ENCODE measurements around the gene PLEKHM1.
"Not testable (repeated sequence)": the region's sequence is repeated elsewhere in the genome, so short reads cannot be mapped to it uniquely, and the experiment has no call there.

PLEKHM1 gene

DNA sequence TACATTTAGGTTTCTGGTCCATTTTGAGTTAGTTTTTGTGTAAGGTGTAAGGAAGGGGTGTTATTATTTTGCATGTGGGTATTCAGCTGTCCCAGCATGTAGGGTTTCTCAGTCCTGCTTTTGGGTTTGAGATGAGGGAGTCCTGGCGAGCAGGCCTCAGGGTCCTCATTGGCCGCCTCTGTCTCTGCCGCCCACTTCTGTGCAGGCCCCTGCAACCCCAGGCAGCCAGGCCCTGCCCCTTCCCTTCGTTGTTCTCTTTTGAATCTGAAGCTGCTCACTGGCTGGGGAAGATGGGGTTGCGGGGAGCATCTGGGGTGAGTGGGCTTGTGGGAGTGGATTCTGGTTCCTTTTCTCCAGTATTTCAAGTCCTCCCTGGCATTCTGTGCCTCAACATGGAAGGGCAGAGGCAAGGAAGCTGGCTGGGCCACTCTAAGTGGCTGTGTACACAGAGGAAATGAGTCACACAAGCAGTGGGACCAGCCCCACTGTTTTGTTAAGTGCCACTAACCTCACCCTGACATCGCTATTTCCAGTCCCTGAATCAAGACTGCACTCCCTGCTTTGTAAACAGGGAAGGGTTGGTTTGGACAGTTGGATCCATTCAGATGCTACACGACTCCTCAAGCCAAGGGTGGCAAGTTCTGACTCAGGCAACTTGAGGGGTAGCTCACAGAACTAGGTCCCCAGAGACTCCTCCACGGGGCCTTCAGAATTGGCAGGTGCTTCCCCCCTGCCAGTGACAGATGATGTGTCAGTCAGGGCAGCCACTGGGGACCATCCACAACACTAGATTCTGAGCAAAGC, 28.8 kb downstream of the PLEKHM1 start:
- in situ Hi-C loops (cut with MboI; ENCODE audit: low sequenced_read_pairs), result not testable (repeated sequence)

DNA sequence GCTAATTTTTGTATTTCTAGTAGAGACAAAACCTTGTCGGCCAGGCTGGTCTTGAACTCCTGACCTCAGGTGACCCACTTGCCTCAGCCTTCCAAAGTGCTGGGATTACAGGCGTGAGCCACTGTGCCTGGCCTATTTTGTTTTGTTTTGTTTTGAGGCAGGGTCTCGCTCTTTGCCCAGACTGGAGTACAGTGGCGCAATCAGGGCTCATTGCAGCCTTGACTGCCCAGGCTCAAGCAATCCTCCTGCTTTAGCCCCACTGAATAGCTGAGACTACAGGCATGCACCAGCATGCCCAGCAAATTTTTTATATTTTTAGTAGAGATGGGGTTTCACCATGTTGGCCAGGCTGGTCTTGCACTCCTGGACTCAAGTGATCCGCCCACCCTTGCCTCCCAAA, 30.1 kb downstream of the PLEKHM1 start:
- in situ Hi-C loops (cut with MboI; ENCODE audit: low sequenced_read_pairs), result not testable (repeated sequence)

DNA sequence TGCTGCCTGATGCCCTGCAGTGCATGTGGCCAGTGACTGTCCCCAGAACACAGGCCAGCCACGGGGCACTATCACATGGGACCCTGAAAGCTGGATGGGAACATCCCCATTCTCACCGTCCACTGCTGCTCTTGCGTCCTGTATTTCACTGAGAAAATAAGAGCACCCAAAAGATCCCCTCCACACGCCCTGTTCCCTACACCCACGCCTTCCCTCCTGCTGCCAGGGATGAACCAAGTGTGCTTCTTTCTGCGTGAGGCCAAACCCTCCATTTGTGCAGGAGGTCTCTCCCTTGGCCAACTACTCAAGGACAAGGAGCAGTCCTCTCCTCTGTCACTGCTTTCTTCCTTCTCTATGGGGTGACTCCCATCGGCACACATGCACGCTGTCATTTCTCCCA, 36.2 kb downstream of the PLEKHM1 start:
- in situ Hi-C loops (cut with MboI; ENCODE audit: low sequenced_read_pairs), result not testable (repeated sequence)

DNA sequence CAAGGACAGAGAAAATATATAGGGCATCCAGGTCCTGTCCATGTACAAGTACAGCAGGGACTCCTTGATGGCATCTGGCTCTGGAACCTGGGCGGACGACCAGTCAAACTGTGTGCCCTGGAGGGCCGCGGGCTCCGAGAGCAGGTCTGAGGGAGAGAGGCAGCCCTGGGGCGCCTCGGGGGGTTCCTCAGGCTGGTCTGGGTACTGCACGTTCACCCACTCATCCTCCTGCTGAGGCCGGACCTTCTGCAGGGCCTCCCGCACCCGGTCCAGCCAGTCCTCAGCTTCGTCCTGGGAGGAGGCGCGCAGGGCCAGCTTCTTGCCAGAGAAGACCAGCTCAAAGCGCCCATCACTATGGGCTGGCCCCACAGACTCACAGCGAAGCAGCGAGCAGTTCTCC, 36.8 kb downstream of the PLEKHM1 start:
- in situ Hi-C loops (cut with MboI; ENCODE audit: low sequenced_read_pairs), result not testable (repeated sequence)

DNA sequence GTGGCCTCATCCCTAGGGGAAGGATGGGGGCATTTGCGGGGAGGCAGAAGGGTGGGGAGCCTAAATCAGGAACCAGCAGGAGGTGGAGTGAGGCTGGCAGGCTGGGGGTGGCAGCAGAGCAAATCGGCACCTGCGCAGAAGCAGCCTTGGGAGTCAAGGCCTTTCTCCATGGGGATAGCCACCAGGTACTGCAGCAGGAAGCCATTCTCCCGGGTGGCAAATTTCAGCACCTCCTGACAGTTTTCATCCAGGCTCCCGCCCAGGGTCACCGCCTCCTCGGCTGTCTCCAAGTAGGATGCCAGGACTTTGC, 37.3 kb downstream of the PLEKHM1 start:
- in situ Hi-C loops (cut with MboI; ENCODE audit: low sequenced_read_pairs), result not testable (repeated sequence)

DNA sequence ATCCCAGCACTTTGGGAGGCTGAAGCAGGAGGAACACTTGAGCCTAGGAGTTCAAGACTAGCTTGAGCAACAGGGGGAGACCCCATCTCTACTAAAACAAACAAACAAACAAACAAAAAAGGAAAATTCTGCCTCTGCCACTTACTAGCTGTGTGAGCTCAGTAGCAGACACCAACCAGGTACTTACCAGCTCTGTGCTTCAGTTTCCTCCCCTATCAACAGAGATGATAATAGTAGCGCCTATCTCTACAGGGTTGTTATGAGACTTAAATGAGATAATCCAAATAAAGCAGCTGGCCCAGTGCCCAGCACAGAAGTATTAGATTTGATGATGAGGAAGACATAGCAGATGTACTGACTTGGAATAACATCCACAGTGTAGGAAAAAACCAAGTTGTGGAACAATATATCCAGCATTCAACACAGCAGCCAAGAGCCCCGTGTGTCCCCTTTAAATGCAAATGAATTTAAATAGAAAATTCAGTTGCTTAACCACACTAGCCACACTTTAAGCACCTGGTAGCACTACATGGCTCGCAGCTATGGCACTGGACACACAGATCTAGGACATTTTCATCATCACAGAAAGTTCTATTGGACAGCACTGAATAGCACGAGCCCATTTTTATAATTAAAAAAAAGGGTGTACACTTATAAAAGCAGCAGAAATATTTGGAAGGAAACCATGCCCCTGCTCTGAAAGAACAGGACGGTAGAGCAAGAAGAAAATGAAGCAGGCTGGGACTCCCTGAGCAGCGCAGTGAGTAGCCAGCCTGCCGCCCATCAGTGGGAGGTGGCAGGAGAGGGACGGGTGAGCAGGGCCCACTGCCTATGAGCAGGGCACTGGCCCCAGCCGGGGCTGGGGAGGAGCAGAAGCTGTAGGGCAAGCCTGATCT, 37.9 kb downstream of the PLEKHM1 start:
- in situ Hi-C loops (cut with MboI; ENCODE audit: low sequenced_read_pairs), result not testable (repeated sequence)

DNA sequence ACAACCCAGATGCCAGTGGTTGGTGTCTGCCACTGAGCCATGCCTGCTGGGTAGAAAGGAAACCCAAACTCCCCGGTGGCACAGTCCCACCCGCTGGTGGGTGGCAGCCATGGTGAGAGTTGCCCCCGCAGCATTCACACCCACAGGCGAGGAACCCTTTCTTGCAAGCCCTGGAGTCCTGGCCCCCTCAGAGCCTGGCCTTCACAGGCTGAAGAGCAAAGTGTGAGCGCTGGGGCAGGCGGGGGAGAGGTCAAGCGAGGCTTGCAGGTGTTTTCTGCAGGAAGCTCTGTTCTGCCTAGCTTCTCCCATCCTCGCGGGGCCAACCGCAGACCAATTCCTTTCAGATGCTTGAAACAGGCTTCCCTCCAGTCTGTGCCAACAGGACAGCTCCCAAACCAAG, 38.9 kb downstream of the PLEKHM1 start:
- in situ Hi-C loops (cut with MboI; ENCODE audit: low sequenced_read_pairs), result not testable (repeated sequence)

DNA sequence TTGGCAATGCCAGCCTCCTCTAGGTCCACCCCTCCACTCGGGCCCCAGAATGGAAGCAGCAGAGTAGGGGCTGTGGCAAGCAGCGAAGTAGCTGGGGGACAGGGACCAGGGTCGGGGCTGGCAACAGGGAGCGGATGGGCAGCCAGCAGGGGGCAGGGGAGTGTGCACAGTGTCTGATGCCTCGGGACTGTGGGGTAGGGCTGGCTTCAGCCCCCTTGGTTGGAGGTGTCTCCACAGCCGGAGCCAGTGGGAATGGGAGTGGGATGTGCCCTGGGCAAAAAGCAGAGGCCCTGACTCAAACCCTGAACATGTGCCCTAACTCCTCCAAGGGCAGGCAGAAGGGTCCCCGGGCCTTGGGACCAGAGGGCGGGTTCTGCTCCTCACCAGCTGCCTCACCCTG, 39.4 kb downstream of the PLEKHM1 start:
- in situ Hi-C loops (cut with MboI; ENCODE audit: low sequenced_read_pairs), result no loop called here

DNA sequence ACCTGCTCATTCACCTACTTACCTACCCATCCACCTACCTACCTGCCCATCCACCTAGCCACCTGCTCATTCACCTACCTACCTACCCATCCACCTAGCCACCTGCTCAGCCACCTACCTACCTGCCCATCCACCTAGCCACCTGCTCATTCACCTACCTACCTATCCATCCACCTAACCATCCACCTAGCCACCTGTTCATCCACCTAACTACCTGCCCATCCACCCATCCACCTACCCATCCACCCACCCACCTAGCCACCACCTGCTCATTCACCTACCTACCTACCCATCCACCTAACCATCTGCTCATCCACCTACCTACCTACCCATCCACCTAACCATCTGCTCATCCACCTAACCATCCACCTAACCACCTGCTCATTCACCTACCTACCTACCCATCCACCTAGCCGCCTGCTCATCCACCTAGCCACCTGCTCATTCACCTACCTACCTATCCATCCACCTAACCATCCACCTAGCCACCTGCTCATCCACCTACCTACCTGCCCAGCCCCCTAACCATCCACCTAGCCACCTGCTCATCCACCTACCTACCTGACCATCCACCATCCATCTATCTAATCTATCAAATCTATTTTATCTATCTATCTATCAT, 40.7 kb downstream of the PLEKHM1 start:
- in situ Hi-C loops (cut with MboI; ENCODE audit: low sequenced_read_pairs), result not testable (repeated sequence)

DNA sequence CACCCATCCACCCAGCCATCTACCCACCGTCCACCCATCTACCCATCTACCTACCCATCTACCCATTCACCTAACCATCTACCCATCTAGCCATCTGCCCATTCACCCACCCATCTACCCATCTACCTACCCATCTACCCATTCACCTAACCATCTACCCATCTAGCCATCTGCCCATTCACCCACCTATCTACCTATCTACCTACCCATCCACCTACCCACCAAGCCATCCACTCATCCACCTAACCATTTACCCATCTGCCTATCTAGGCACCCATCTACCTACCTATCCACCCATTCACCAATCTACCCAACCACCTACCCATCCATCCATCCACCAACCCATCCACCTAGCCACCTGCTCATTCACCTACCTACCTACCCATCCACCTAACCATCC, 41.3 kb downstream of the PLEKHM1 start:
- in situ Hi-C loops (cut with MboI; ENCODE audit: low sequenced_read_pairs), result not testable (repeated sequence)

DNA sequence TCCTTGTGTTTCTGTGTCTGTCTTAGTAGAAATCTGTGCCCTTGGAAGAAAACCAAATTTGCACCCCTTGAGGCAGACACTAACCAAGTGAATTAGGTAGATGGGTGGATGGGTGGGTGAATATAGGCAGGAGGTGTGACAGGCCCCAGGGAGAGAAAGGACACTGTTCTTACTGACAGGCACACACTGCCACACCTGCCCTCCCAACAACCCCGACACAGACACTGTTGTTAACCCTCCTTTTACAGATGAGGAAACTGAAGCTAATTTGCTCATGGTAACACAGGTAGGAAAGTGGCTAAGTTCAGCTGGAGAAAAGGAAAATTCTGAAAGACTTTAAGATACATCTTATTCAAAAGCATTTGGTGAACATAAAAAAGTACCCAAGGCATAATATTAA, 42.0 kb downstream of the PLEKHM1 start:
- in situ Hi-C loops (cut with MboI; ENCODE audit: low sequenced_read_pairs), result not testable (repeated sequence)

DNA sequence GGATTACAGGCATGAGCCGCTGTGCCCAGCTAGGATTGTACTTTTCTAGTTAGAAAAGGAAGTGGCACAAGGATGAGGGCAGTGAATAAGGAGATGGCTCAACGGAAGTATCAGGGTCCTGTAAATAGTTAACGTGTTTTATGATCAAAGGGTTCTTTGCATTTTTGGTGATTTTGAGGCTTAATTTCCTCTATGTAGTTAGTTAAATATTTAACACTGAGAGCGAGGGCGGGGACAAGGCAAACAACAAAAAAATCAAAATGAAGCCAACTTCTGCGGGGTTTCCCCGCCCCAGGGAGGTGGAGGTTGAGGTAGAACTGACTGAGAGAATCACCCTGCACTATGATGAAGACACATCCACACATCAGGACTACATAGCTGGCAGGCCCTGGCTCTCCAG, 42.5 kb downstream of the PLEKHM1 start:
- in situ Hi-C loops (cut with MboI; ENCODE audit: low sequenced_read_pairs), result not testable (repeated sequence)

DNA sequence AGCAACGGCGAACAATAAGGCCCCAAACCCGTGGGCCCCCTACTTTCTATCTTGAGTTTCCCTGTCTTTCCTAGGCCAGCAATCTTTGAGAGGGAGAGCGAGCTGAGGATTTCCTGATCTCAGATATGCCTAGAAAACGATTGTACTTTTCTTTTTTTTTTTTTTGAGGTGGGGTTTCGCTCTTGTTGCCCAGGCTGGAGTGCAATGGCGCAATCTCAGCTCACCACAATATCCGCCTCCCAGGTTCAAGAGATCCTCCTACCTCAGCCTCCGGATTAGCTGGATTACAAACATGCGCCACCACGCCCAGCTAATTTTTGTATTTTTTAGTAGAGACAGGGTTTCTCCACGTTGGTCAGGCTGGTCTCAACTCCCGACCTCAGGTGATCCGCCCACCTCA, 42.9 kb downstream of the PLEKHM1 start:
- in situ Hi-C loops (cut with MboI; ENCODE audit: low sequenced_read_pairs), result not testable (repeated sequence)

DNA sequence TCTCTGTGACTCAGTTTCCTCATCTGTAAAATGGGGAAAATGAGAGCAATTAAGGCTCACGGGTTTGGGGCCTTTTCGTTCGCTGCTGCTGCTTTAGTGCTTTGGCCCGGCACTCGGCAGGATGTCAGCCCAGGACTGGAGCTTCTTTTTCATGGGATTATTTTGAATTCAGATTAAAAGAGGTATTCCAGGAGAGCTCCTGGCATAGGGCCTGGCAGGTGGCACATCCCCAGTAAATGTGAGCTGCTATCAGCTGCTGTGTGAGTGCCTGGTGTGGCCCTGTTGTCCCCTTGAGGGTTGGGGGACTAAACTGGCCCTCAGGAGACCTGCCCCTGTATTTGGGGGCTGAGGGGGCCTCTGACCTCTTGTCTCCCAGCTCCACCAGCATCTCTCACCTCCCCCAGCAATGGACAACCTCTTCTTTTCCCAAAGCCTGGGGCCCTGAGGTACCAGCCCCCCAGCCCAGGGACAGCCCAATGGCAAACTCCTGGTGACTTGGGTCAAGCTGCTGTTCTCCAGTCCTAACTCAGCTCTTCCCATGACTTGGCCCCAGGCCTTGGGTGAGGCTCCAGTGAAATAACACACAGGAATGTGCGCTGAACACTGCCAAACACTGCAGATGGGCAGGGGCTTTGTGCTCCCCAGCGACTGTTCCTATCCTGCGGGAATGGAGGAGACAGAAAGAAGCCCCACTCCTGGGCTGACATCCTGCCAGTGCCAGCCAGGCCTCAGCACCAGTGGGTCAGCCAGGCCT, 43.5 kb downstream of the PLEKHM1 start:
- in situ Hi-C loops (cut with MboI; ENCODE audit: low sequenced_read_pairs), result not testable (repeated sequence)

DNA sequence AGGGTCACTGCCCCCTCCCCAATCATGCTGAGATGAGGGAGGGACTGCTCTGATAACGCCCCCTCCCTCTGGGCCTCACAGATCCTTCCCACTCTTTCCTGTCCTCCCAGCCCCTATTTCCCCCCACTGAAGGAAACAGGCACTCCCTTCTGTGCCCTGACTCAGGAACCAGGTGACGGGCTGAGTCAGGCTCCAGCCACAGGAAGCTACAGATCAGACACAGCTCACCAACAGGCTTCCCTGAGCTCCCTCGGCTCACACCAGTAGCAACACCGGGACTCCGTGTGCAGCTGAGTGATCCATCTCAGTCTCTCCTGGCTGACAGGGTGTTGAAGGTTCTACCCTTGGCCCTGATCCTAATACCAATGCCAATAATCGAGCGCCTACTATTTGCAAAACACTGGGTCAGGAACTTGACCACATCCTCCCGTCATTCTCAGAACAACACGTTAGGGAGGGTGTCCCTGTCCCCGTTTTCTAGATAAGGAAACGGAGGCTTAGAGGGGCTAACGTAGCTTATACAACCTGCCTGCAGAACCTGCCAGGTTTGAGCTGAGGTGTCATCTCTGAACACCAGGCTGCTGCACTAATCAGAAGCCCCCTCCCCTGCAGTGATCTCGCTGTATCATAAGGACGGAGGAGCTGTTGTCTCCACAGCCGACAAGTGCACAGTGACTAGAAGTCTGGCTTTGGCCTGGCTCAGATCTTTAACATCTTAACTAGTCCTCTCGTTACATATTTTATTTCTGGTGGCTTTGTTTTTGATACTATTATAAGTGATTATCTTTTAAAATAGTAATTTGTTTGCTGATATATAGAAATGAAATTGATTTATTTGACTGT, 44.4 kb downstream of the PLEKHM1 start:
- in situ Hi-C loops (cut with MboI; ENCODE audit: low sequenced_read_pairs), result not testable (repeated sequence)

DNA sequence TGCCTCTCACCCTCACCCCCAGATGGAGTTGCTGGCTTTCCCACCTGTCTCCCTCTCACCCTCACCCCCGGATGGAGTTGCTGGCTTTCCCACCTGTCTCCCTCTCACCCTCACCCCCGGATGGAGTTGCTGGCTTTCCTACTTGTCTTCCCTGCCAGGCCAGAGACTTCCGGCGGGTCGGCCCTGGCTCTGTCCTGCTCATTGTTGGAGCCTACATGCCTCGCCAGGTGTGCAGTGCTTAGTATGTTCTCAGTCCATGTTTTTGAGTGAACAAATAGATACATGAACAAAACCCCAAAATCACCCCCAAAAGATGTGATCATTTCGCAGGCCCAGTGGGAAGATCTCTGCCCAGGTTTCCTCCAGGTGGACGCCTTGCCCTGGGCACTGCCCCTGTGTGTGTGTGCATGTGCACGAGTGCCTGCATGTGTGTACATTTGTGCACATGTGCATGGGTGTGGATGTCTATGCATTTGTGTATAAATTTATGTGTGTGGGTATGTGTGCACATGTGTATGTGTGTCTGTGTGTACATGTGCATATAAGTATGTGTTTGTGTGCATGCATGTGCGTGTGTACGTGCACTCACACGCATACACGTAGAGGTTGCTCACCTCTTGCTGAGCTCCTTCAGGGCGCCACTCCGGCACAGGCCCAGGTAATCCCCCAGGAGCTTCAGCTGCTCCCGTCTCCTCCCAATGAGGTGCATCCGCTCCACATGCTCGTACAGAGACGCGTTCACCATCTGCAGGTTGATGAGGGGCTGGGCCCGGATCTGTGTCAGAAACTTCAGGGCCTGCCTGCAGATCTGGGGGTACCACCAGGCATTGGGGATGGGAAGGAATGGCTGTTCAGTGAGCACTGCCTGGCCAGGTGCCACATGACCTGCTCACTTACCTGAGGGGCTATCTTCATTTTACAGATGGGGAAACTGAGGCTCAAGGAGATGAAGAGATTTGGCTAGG, 45.4 kb downstream of the PLEKHM1 start:
- in situ Hi-C loops (cut with MboI; ENCODE audit: low sequenced_read_pairs), result not testable (repeated sequence)

DNA sequence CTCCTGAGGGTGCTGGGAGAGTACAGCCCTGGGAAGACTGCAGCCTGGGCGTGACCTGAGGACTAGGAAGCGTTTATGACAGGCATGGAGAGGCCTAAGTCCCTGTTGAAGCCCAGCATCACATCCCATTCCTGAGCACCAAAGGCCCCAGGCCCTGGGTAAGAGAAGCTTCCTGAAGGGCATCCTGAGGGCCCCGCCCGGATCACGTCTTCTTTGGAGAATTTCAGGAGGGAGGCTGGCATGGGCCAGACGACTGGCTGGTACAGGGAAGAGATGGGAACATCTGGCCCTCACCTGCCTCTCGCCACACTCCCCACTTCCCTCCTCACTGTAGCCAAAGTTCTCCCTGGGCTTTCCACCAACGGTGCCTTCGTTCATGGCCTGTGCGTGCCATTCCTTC, 46.2 kb downstream of the PLEKHM1 start:
- in situ Hi-C loops (cut with MboI; ENCODE audit: low sequenced_read_pairs), result not testable (repeated sequence)

DNA sequence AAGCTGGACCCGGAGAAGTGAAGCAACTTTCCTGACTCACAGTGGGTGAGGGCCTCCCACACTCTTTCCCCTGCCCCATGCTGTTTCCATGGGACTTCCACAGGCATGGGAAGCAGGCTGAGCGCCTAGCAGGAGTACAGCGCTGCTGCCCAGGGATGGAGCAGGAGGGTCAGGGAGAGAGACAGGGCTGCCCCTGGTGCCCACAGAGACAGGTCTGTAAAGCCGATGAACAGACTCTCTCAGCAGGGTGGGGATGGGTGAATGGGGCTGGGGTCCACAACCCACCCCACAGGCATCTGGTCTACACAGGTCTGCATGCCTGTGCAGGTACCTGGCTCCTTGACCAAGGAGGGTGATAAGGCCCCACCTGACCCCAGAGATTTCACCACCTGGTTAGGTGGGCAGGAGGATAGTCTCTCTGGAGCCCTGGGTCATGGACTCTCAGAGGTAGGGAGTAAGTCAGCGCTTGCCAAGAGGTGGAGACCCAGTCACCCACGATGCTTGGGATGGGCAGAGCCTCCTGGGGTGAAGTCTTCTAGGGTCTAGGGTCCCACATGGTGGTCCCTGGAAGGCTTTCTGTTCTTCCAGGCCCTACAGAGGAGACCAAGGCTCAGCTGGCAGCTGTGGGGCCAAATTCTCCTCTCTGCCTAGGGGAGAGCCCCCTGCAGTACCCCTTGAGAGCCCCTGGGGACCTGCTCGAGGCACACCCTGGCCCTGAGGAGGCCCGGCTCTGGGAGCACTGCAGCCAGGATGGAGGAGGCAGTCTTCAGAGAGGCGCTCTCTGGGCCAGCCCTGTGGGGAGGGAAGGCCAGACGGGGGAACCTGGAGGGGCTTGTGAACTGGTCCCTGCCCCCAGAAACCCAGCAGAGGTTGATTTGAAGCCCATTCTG, 46.9 kb downstream of the PLEKHM1 start:
- in situ Hi-C loops (cut with MboI; ENCODE audit: low sequenced_read_pairs), result not testable (repeated sequence)
